IPS-18c (cell line): ENCODE measurements around the gene TMPRSS6.

Experiments
- H3K4me3 ChIP-seq: 2 replicates; pipeline ENCODE4 v1.7.0; 2013; ENCODE audit warnings: low read depth, mild to moderate bottlenecking, low read length, moderate library complexity; ENCODE audit not compliant: insufficient read depth
- H3K9me3 ChIP-seq: one replicate; pipeline ENCODE4 v1.6.1; 2013; ENCODE audit warnings: mild to moderate bottlenecking, low read length, moderate library complexity; ENCODE audit not compliant: control insufficient read depth, insufficient read depth

Gene TMPRSS6

DNA sequence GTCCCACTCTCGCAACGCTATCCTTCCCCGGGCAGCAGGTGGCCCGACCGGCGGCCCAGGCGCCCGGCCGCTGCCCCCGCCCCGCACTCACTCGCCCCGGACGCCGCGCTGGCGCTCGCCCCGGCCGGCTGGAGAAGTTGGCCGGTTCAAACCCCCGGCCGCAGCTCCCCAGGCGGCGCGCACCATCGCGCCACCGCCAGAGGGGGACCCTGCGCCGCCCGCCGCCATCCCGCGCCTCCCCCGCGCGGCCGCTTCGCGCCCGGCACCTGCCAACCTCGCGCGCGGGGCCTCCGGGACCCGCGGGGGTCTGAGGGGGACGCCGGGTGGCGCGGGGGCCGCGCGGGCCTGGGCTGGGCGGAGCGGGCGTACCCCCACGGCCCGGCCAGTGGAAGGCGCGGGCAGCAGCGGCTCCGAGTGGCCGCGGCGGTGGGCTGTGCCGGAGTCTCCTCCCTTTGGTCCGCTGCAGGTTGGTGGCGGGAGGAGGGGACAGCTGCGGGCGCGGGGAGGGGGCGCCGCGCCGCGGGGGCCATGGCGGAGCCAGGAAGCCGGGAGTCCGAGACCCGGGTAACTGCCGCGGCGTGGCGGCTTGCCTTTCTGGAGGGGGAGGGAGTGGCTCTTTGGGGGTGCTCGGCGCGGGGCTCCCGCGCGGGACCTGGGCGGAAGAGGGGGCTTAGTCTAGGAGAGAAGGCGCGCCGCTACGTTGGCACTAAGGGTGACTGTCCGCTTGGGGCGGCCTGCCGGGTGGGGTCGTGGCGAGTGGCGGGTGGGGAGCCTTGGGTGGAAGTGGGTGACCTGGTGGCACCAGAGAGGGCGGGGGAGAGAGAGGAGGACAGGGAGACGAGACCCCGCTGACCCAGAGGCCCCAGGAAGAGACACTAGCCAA is 90.0 kb downstream of the TMPRSS6 start, which contains the start of the genes MPST and TST:
MPST (plus strand) TSS at position 434 of the 883 bp plus-strand sequence; CDS start at position 529, 95 bp downstream.
TST (minus strand) TSS at position 139 of the 883 bp plus-strand sequence. CDS start 715 bp downstream, outside the sequence.
- H3K9me3 ChIP-seq, result no peaks in the 10 kb centered on the region
- peak within 1 kb of the TSS; percentile 78 for H3K4me3 ChIP-seq

DNA sequence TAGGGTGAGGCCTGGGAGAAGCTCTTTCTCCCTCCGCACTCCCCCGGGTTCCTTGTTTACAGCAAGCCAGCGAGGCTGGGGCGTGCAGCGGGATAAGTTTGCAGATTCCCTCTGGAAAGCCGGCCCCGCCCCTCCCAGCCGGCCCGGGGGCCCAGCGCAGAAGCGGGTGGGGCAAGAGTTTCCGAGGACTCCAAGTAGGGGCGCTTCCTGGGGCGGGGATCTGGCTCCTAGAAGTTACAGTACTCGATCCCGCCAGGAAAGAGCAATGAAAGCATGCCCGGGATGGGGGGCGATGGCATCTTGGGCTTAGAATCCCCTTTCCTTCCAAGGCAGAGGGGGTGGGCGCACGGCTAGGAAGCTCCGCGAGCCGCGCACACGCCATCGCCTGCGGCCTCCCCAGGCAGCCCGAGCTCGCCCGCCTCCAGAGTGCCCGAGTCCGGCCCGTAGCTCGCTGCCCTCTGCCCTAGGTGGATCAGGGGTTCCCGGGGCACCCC is 90.7 kb downstream of the TMPRSS6 start:
- Histone ChIP-seq H3K4me3 (peak overlapping the region; percentile 78), H3K9me3 (no peaks in the 10 kb centered on the region)

DNA sequence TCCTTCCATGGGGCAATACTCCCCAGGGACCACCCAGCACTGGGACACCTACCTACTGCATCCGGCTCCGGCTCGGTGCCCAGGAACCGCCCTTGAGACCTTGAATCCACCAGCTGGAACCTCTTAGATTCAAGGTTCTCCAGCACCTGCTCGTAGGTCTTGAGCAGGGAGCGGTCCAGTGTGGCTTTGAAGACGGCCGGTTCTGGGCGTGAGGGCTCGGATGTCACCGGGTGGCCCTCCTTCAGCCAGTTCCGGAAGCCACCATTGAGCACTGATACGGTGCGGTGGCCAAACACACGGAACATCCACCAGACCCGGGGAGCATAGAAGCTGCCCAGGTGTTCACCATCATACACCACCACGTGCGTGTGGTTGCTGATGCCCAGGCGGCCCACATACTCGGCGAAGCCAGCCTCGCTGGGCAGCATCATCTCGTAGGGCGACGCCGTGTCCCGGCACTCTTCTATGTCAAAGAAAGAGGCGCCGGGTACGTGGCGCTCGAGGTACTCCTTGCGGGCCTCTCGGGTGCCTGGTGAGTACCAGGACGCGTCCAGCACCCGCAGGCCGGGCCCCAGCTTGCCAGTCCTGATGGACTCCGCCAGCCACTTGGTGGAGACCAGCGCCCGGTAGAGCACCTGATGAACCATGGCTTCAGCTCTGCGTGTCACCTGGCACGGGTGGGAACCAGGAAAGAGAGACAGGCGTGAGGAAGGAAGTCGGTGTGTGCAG is 91.3 kb downstream of the TMPRSS6 start:
- Histone ChIP-seq H3K4me3 (peak overlapping the region; percentile 78), H3K9me3 (no peaks in the 10 kb centered on the region)

DNA sequence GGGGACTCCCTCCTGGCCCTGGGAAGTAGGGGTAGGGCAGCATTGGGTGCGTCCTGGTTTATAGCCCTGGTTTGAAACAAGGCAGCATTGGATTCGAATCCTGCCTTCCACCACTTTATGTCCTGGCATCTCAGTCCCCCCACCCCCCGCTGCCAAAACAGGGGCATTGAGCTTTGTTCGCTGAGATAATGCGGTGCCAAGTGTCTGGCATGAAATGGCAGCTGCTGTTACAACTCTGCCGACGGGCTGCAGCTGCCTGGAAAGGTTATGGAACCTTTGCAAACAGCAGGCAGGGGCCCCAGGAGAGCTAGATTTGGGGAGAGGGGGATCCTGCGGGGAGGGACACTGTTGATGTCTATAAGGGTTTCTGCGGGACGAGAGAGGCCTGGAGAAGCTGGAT is 92.2 kb downstream of the TMPRSS6 start:
- Histone ChIP-seq H3K9me3 (no peaks in the 10 kb centered on the region), H3K4me3 (no peak overlapping the region)

DNA sequence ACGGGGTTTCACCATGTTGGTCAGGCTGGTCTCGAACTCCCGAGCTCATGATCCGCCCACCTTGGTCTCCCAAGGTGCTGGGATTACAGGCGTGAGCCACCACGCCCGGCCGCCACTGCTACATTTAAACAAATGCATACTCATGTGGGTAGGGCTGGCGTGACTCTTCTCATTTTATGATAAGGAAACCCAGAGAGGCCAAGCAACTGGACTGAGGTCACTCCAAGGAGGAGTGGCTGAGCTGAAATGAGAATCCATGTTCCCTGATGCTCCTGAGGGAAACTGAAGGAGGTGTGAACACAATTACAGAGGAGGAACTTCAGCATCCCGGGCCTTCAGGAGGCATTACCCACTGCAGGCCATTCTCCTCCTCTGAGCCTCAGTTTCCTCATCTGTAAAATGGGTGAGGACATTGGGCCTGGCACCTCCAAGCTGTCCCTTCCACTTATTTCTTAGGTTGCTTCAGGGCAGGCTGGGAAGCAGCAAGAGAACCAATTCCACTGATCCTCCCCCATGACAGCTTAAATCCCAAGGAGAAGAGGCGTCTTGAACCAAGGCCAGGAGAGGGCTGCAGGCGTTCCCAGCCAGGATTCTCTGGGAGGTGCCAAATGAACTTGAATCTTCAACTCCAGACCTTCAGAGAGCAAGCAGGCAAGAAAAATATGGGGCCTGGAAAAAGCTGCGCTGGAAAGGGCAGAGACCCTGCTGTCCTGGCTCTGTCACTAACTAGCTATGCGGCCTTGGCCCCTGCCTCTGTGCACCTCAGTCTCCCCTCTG is 93.2 kb downstream of the TMPRSS6 start:
- Histone ChIP-seq H3K4me3 (no peak overlapping the region), H3K9me3 (no peaks in the 10 kb centered on the region)

DNA sequence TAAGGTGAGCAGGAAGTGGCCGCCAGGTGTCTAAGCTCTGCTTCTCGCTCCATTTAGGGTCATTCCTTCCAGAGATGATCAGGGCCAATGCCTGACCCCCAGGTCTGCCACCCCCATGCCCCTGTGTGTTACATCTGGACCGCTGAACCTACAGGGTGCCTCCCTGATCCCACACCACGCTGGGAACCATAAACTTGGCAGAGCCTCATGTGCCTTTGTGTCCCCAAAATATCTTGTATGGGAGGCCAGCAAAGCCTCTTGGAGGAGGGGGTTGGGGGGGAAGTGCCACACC is 94.0 kb downstream of the TMPRSS6 start:
- H3K4me3 ChIP-seq, result no peak overlapping the region

More for the DNA sequence above, 94.0 kb downstream of the TMPRSS6 start:
- no peaks in the 10 kb centered on the region for H3K9me3 ChIP-seq
